Heart left ventricle (tissue), 13 donors: ENCODE results near the gene CNN3.

ENCODE experiments used
- CTCF ChIP-seq, 12 donors: fragments of 200-600 bp; sonication (generic) in 4 of 12; IDR thresholded peaks; one replicate each; pipeline versions ENCODE4 v1.5.0 to v1.8.0; 2018 to 2022; ENCODE audit warnings: antibody characterized with exemption in 12 of 12, mild to moderate bottlenecking in 5 of 12
- POLR2A ChIP-seq, 2 donors: fragments of 450-650 bp; IDR thresholded peaks; one replicate each; pipeline ENCODE4 v1.6.1; 2017; ENCODE audit warnings: antibody characterized with exemption in 2 of 2, mild to moderate bottlenecking in 2 of 2, moderate library complexity in 2 of 2
- donor health status: ischemic (EF 13 %, LVEDD 7.1; RV severe dilation, severe dysfunction).
- donor health status: DM: no; HTN: yes; CAD: no.
- donor health status: DM: no; HTN: no; CAD: no.
- donor health status: ischemic (EF 25% LVEDD 6.9; RV normal size, moderate dysfunction).
- donor health status: ischemic (EF 25% LVEDD 5.7; RV mildly dilated, moderate dysfunction).
- donor health status: ischemic (EF 35%, LVEDD 5.7; RV mildly dilated, moderate dysfunction).
- donor health status: nonischemic (EF 11% LVEDD 7.7; RV severe dilation, severe dysfunction).
- donor health status: DM: yes; HTN: yes; CAD: no.
- donor health status: PGD.
- donor health status: ischemic (EF 29% LVEDD 5.4; RV normal size, mild dysfunction).
- donor health status: nonischemic (EF 23%, LVEDD 6.1; RV moderate dilation, normal function).

GRCh38 chr1:94942171-94943128, 15.5 kb upstream of the CNN3 start:
- TF ChIP-seq CTCF (IDR thresholded peaks at IDR 0.05) (no peak), POLR2A (IDR thresholded peaks at IDR 0.05) (no peak)
